Bronchus fibroblast of lung (primary cell): ENCODE results near the gene ZNF417. TPM values are rescaled to one million over a fixed set of nuclear protein-coding genes. Genes with fewer than 3 reads are reported as not detected.

ENCODE experiments used
- total RNA-seq: library from RNA; depleted of rRNA; stranded (reverse); fragments of >200 nt; gene quantifications from 2 replicates; pipeline ENCODE4 v1.2.3, GENCODE V29; 2015

The ZNF417 gene
- 4.5 and 8.6 TPM in 2 replicates for total RNA-seq

DNA sequence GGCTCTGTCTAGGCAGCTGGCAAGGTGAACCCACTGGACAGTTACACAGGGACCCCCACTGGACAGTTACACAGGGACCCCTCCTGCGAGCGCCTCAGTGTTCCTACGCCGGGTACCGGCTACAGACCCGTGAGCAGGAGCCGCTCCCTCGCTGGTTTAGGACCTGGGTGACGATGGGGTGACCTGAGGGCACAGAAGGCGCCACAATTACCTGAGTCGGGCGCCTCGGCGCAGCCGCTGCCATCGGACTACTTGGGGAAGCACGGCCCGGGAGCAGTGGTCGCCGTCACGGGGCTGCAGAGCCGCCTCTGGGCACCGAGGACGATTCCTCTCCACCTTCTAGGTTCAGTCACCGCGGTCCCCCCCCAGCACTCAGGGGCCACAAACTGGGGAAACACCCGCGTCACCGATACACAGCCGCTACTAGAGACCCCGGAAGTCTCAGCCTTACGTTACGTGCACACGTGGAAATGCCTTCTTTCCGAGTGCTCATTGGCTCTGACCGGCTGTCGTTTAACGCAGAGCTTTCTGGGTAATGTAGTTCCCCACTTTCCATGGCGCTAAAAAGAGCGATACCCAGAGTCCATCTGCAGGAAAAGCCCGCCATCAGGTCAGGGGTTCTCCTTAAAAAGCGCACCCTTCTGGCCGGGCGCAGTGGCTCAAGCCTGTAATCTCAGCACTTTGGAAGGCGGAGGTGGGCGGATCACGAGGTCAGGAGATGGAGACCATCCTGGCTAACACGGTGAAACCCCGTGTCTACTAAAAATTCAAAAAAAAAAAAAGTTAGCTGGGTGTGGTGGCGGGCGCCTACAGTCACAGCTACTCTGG lies at the start of gene ZNF417:
ZNF417 (minus strand) TSS at position 425 of the 828 bp plus-strand sequence; CDS start at position 244, 181 bp downstream.

DNA sequence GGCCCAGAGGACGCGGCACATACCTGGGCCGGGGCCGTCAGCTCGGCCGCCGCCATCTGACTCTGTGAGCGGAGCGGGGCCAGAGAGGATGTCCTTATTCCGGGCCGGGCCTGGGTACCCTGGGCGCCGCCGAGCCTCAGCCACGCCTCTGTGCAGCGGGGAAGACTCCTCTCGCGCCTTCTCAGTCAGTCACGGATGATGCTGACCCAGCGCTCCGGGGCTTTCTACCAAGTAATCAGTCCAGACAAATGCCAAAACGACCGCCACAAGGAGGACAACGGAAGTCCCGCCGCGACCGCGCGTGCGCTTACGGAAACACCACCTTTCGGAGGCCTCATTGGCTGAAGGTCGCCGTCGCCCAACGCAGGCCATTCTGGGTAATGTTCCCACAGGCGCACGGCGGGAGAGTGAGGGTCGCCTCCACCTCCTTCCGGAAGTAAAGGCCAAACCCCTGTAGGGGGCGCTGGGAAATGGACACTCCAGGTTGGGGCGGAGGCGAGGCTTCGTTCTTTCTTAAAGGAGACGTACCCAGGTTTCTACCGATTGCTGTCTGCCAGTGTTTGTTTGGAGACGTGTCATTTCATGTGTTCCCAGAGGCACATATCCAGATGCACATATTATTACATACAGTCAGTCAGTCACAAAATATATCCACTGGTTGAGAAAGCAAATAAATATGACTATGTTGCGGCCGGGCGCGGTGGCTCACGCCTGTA lies 31.2 kb upstream of the ZNF417 start, which contains the start of gene ZNF256:
ZNF256 (minus strand) TSS at position 288 of the 716 bp plus-strand sequence; CDS start at position 56, 232 bp downstream.

DNA sequence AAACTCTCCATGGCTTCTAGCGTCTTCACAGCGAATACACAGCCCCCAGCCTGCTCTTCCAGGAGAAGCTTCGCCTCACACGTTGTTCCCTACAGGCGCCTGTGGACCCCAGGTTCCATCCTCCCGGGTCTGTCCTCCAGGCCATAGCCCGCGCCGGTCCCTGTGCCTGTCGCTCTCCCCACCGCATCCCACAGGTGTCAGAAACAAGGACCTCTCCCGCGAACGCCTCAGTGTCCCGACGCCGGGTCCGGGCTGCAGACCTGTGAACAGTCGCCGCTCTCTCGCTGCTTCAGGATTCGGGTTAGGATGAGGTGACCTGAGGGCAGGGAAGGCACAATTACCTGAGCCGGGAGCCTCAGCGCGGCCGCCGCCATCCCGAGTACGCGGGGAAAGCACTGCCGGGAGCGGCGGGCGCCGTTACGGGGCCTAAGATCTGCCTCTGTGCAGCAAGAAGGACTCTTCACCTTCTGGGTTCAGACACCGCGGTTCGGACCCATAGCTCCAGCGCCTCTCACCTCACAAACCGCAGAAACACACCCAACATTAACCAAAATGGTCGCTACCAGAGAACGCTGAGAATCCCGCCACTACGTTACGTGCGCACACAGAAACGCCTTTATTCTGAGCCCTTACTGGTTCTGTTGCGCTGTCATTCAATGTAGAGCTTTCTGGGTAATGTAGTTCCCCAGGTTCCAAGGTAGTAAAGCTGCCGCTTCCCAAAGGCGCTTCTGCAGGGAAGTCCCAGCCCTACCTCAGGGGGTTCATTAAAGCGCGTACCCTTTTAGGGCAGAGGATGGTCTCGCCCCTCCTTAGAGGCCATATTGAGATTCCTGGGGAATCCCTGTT lies 18.7 kb upstream of the ZNF417 start, which contains the start of gene ZNF418:
ZNF418 (minus strand) TSS at position 583 of the 846 bp plus-strand sequence. CDS start 1,580 bp downstream, outside the sequence.

DNA sequence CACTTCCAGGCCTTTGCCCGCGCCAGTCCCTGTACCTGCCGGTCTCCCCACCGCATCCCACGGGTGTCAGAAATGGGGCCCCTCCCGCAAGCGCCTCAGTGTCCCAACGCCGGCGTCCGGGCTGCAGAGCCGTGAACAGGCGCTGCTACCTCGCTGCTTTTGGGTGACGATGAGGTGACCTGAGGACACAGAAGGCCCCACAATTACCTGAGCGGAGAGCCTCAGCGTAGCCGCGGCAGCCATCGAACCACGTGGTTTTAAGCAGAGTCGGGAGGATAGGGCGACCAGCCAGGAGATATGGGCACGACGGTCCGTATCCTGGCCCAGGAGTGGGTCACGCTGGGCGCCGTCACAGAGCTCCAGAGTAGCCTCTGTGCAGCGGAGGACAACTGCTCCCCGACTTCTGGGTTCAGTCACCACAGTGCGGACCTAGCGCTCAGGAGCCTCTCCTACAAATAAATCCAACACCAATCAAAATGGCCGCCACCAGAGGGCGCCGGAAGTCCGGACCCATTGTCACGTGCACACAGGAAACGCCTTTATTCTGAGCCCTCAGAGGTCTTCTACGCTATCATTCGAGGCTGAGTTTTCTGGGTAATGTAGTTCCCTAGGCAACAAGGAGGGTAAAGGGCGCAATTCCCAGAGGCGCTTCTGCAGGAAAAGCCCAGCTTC lies 27.7 kb downstream of the ZNF417 start, which contains the start of gene ZNF814:
ZNF814 (minus strand) TSS at position 478 of the 672 bp plus-strand sequence; CDS start at position 243, 235 bp downstream.

Other genes starting within 250 kb of the ZNF417 start
- gene ZSCAN4, start 247.7 kb downstream of the ZNF417 start, total RNA-seq = not detected in 2 replicates
- 4.0 and 6.8 TPM in 2 replicates for gene ZNF551, start 234.6 kb downstream of the ZNF417 start, total RNA-seq
- 1.0 and 1.3 TPM in 2 replicates for gene ZNF154, start 207.4 kb downstream of the ZNF417 start, total RNA-seq
- 3.4 and 4.5 TPM in 2 replicates for gene ZNF671, start 189.0 kb downstream of the ZNF417 start, total RNA-seq
- 4.8 and 5.7 TPM in 2 replicates for gene ZNF776, start 169.8 kb downstream of the ZNF417 start, total RNA-seq
- 4.9 and 5.9 TPM in 2 replicates for gene ZNF586, start 146.9 kb downstream of the ZNF417 start, total RNA-seq
- 3.0 and 4.2 TPM in 2 replicates for gene ZNF552, start 101.7 kb downstream of the ZNF417 start, total RNA-seq
- gene ZNF587B, start 86.3 kb downstream of the ZNF417 start, total RNA-seq = 8.0 and 9.6 TPM in 2 replicates
- gene ZNF587, start 66.7 kb downstream of the ZNF417 start, total RNA-seq = 8.5 and 13.4 TPM in 2 replicates
- gene ZNF814, start 27.6 kb downstream of the ZNF417 start, total RNA-seq = 4.5 and 4.9 TPM in 2 replicates
- 1.2 and 1.3 TPM in 2 replicates for gene ZNF418, start 18.8 kb upstream of the ZNF417 start, total RNA-seq
- 1.9 and 2.4 TPM in 2 replicates for gene ZNF256, start 31.1 kb upstream of the ZNF417 start, total RNA-seq
- not detected in 2 replicates for gene C19orf18, start 57.9 kb upstream of the ZNF417 start, total RNA-seq
- gene ZNF606, start 86.2 kb upstream of the ZNF417 start, total RNA-seq = 7.4 TPM in 2 replicates
- not detected in 2 replicates for gene ZSCAN1, start 117.4 kb upstream of the ZNF417 start, total RNA-seq
- gene ZNF135, start 142.7 kb upstream of the ZNF417 start, total RNA-seq = 2.0 and 2.8 TPM in 2 replicates
- gene ZSCAN18, start 181.6 kb upstream of the ZNF417 start, total RNA-seq = 29.7 and 29.9 TPM in 2 replicates
- gene ZNF329, start 234.2 kb upstream of the ZNF417 start, total RNA-seq = 5.7 and 5.9 TPM in 2 replicates